ENCODE data around the gene DIP2C. TPM values are rescaled to one million over a fixed set of nuclear protein-coding genes. Genes with fewer than 3 reads are reported as not detected.

The DIP2C gene
- total RNA-seq, 2 donors from 2014 or later, result 9.6 to 11.9 TPM

DNA sequence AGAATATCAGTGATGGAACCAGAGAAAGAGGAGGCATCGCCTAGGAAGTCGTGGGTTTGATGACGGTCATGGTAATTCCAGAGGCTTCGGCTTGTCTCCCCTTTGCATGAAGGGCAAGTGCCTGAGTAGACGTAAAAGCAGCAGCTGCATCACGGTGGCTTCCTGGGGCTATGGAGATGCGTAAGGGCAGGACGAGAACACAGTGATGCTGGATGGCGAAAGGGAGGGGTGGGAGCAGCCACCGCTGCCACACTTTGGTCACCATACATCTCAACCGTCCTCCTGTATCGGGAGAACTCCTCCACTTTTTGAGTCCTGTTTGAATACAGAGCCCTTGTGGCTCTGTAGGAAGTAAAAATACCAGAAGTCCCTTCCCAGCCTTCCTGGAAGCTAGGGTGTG is 371.5 kb downstream of the DIP2C start:
- peaks cover 0 to 1% of the 10 kb centered on the region in 2 donors for H3K36me3 ChIP-seq (replicated peaks in 1 of 2; ENCODE audit: insufficient read depth in 1 of 2, low read depth in 2 of 2)
- TF ChIP-seq POLR2A (IDR thresholded peaks at IDR 0.05), result no peak
- TF ChIP-seq, protein P1, sequence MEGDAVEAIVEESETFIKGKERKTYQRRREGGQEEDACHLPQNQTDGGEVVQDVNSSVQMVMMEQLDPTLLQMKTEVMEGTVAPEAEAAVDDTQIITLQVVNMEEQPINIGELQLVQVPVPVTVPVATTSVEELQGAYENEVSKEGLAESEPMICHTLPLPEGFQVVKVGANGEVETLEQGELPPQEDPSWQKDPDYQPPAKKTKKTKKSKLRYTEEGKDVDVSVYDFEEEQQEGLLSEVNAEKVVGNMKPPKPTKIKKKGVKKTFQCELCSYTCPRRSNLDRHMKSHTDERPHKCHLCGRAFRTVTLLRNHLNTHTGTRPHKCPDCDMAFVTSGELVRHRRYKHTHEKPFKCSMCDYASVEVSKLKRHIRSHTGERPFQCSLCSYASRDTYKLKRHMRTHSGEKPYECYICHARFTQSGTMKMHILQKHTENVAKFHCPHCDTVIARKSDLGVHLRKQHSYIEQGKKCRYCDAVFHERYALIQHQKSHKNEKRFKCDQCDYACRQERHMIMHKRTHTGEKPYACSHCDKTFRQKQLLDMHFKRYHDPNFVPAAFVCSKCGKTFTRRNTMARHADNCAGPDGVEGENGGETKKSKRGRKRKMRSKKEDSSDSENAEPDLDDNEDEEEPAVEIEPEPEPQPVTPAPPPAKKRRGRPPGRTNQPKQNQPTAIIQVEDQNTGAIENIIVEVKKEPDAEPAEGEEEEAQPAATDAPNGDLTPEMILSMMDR (IDR thresholded peaks at IDR 0.05), result no peak
- no peak overlapping the region for H3K4me3 ChIP-seq
- H3K4me1 ChIP-seq, result no peaks in the 10 kb centered on the region
- no peaks in the 10 kb centered on the region for H3K27me3 ChIP-seq
- WGBS, 2 donors, result 92 to 93% methylated on average over 12 of the region's 12 CpGs
- intact Hi-C loops (cut with DNase I), result no loop called here
- H3K27ac ChIP-seq, result no peak overlapping the region
- DNase-seq (no peak), ATAC-seq (no peak)
- no peaks in the 10 kb centered on the region for H3K9me3 ChIP-seq

DNA sequence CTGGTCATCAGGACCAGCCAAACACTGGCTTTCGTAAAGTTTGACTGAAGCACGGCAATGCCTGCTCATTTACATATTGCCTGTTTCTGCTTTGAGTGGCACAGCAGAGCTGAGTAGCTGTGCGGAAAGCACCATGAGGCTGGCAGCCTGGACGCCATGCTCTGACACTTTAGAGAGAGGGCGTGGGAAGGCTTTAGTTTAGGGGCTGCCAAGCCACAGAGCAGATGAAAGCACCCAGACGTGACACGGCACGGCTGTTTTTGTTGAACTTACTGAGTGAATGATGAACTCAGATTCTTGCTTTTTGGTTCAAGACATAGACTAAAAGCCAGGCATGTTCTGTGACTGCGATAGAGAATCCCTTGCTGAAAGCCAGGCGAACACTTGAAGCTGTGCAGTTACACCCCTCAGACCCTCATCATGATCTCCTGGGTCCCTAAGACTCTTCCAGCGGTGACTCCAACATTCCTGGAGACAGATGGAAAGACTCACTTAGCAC is 372.1 kb downstream of the DIP2C start:
- intact Hi-C loops (cut with DNase I), result no loop called here
- ATAC-seq (no peak), DNase-seq (peak in 1 of 4 donors; percentile 30)
- WGBS, 2 donors, result 75 to 78% methylated on average over 10 to 11 of the region's 11 CpGs
- H3K9me3 ChIP-seq, result no peaks in the 10 kb centered on the region
- H3K27me3 ChIP-seq, result no peaks in the 10 kb centered on the region
- TF ChIP-seq, protein P1 (IDR thresholded peaks at IDR 0.05), result no peak
- TF ChIP-seq POLR2A (IDR thresholded peaks at IDR 0.05), result no peak
- H3K27ac ChIP-seq, result no peak overlapping the region
- H3K36me3 ChIP-seq (replicated peaks in 1 of 2; ENCODE audit: insufficient read depth in 1 of 2, low read depth in 2 of 2), result peaks cover 0 to 1% of the 10 kb centered on the region in 2 donors
- H3K4me1 ChIP-seq, result peaks cover 4% of the 10 kb centered on the region
- H3K4me3 ChIP-seq, result no peak overlapping the region

DNA sequence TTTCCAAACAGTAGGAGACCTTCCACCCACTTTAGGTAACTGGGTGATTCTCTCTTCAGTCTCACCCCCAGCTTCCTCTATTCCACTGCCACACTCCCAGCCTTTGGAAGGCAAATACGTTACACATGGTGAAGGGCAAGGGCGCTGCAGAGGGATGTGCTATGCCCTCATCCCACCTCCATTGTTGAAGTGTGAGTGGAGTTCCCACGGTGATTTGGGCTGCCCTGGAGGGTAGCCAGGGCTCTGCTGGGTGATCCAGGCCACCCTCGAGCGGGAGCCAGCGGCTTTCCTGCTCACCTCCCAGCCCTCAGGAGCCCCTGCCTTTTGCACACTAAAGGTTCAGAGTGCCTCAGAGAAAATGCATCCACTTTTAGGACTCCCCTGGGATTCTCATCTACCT is 373.1 kb downstream of the DIP2C start:
- peaks cover 0 to 1% of the 10 kb centered on the region in 2 donors for H3K36me3 ChIP-seq (replicated peaks in 1 of 2; ENCODE audit: insufficient read depth in 1 of 2, low read depth in 2 of 2)

DNA sequence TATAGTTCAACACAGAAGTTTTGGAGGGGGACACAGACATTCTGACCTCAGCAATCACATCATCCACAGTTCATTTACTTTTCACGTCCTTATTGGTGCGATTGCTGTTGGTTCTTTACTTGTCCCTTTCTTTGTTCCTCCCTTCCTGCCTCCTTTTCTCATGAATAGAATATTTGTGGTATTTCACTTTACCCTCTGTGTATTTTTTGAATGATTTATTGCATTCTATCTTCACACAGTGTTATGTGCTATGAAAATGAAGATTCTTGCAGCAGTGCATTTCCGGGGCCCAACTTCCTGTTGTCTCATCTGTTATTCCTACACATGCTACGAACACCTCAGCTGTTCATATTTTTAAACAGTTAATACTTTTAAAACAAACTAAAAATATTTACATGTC is 374.6 kb downstream of the DIP2C start:
- Histone ChIP-seq H3K4me1 (peaks cover 20% of the 10 kb centered on the region), H3K36me3 (replicated peaks in 1 of 2; ENCODE audit: insufficient read depth in 1 of 2, low read depth in 2 of 2) (peaks cover 0 to 1% of the 10 kb centered on the region in 2 donors), H3K4me3 (no peak overlapping the region), H3K27ac (no peak overlapping the region), H3K27me3 (no peaks in the 10 kb centered on the region), H3K9me3 (no peaks in the 10 kb centered on the region)
- ATAC-seq (no peak), DNase-seq (no peak)
- WGBS, 2 donors, result 91 to 94% methylated on average over 4 of the region's 4 CpGs
- TF ChIP-seq, protein P1 (IDR thresholded peaks at IDR 0.05), result no peak
- TF ChIP-seq POLR2A (IDR thresholded peaks at IDR 0.05), result no peak
- intact Hi-C loops (cut with DNase I), result no loop called here

More for the DNA sequence above, 373.1 kb downstream of the DIP2C start:
- ATAC-seq (no peak), DNase-seq (no peak)
- H3K27ac ChIP-seq, result no peak overlapping the region
- TF ChIP-seq POLR2A (IDR thresholded peaks at IDR 0.05), result no peak
- TF ChIP-seq, protein P1 (IDR thresholded peaks at IDR 0.05), result no peak
- peaks cover 13% of the 10 kb centered on the region for H3K4me1 ChIP-seq
- no peaks in the 10 kb centered on the region for H3K27me3 ChIP-seq
- intact Hi-C loops (cut with DNase I), result no loop called here
- no peaks in the 10 kb centered on the region for H3K9me3 ChIP-seq
- no peak overlapping the region for H3K4me3 ChIP-seq
- 92 to 96% methylated on average over 6 of the region's 6 CpGs for WGBS, 2 donors

DNA sequence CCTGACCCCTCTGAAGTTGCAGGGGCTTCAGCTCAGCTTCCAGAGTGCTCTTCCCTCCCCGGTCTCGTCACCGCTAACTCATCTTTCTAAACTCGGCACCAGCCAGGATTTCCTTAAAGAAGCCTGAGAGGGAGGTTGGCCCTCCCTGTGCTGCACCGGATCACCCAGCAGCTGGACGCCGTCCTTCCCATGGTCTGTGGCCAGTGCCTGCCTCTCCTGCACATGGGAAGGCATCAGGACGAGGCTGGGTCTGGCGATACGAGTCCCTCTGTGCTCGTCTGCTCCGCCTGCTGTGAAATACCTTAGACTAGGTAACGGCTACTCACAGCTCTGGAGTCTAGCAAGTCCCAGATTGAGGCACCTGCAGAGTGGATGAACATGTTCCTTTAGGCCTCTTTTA is 375.1 kb downstream of the DIP2C start:
- Histone ChIP-seq H3K9me3 (no peaks in the 10 kb centered on the region), H3K4me1 (peaks cover 25% of the 10 kb centered on the region), H3K27me3 (no peaks in the 10 kb centered on the region), H3K4me3 (no peak overlapping the region), H3K27ac (no peak overlapping the region), H3K36me3 (replicated peaks in 1 of 2; ENCODE audit: insufficient read depth in 1 of 2, low read depth in 2 of 2) (no peaks in the 10 kb centered on the region)
- intact Hi-C loops (cut with DNase I), result no loop called here
- no peak for TF ChIP-seq POLR2A (IDR thresholded peaks at IDR 0.05)
- TF ChIP-seq, protein P1 (IDR thresholded peaks at IDR 0.05), result no peak
- no peak for DNase-seq
- ATAC-seq, result no peak
- WGBS, 2 donors, result 75 to 87% methylated on average over 4 to 13 of the region's 13 CpGs
